IPS-NIHi11 (cell line): ENCODE data around the gene RIBC2.
"Not testable (repeated sequence)": the region's sequence is repeated elsewhere in the genome, so short reads cannot be mapped to it uniquely, and the experiment has no call there.

ENCODE experiments used
- DNase-seq: peaks from one replicate; pipeline ENCODE4 v3.0.0; 2012; ENCODE audit warnings: mixed read lengths, low spot score

RIBC2 gene, protein sequence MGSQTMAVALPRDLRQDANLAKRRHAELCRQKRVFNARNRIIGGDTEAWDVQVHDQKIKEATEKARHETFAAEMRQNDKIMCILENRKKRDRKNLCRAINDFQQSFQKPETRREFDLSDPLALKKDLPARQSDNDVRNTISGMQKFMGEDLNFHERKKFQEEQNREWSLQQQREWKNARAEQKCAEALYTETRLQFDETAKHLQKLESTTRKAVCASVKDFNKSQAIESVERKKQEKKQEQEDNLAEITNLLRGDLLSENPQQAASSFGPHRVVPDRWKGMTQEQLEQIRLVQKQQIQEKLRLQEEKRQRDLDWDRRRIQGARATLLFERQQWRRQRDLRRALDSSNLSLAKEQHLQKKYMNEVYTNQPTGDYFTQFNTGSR

DNA sequence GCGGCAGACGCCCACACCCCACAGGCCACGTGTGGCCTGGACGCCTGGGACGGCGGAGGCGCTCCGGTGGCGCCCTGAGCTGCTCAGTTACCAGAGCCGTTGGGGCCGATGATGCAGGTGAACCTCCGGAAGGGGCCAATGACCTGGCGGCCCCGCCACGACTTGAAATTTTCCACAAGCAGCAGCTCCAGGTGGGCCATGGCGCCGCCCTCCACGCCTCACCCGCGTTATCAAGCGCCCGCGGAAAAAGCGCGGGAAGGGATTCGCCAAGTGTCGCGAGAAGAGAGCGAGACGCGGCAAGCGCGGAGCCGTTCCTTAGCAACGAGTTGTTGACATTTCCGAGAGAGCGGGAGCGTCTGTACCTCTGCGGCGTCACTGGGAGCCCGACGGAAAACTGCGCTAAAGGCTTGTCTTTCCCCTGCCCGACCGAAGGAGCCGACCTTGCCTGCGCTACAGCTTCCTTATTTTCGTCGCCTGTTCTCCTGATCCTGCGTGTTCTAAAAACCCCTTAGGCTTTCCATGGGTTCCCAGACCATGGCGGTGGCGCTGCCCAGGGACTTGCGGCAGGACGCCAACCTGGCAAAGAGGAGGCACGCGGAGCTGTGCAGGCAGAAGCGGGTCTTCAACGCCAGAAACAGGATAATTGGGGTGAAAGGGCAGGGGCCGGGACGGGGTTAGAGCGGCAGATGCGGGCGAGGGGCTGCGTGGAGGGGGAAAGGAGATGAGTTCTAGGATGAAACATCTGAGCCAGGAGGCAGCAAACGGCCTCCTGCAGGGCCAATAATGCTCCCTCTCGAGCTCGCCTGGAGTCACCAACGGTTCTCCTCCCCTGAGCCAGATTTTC is at the start of gene RIBC2, which contains the start of gene SMC1B:
Gene RIBC2, plus strand, starts transcription at position 326 of the 844 bp plus-strand sequence. Its CDS starts 194 bp downstream, at position 520.
Gene SMC1B, minus strand, starts transcription at position 232 of the 844 bp plus-strand sequence. Its CDS starts 32 bp downstream, at position 200.
- peak; percentile 96 for DNase-seq

- no peak for DNase-seq
Observed at GRCh38 chr22:45366713-45367112, 46.8 kb upstream of the RIBC2 start.

DNA sequence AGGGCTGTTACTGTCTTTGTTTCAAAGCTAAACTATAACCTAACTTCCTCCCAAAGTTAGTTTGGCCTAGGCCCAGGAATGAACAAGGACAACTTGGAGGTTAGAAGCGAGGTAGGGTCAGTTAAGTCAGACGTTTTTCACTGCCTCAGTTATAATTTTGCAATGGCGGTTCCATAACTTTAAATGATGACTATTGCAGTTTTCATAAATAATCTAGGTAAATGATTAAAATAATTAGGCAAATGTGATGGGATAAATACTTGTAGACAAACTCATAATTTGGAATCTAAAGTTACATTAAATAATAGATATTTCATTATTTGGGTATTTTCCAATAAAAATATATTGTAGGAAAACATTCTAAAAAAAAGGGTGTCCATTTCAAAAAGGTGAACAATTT is 39.9 kb upstream of the RIBC2 start:
- DNase-seq, result not testable (repeated sequence)

- DNase-seq, result no peak
Observed at GRCh38 chr22:45376009-45376408, 37.5 kb upstream of the RIBC2 start.

GRCh38 chr22:45376703-45377102 is 36.8 kb upstream of the RIBC2 start:
- DNase-seq, result no peak

DNA sequence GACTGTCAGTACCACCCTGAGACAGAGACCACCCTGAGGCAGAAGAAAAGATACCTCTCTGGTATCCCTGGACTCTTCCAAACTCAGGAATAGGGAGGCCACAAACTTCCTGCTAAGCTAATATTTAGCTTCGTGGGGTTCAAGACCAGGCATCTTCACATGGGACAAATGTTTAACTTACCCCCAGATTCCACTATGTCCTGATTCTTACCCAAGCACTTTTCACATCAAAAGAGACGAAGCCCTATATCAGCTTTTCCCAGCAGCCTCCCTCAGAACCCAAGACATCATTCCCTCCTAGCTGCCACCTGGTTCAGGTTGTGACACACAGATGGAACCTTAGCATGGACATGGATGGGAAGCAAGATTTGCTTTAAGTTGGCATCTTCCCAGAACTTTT is 32.1 kb upstream of the RIBC2 start:
- no peak for DNase-seq

- no peak for DNase-seq
Observed at GRCh38 chr22:45389546-45389945, 23.9 kb upstream of the RIBC2 start.

- no peak for DNase-seq
Observed at GRCh38 chr22:45397806-45398205, 15.7 kb upstream of the RIBC2 start.

- DNase-seq, result no peak
Observed at GRCh38 chr22:45398214-45398613, 15.3 kb upstream of the RIBC2 start.

- DNase-seq, result no peak
Observed at GRCh38 chr22:45399712-45400445, 13.6 kb upstream of the RIBC2 start.

DNA sequence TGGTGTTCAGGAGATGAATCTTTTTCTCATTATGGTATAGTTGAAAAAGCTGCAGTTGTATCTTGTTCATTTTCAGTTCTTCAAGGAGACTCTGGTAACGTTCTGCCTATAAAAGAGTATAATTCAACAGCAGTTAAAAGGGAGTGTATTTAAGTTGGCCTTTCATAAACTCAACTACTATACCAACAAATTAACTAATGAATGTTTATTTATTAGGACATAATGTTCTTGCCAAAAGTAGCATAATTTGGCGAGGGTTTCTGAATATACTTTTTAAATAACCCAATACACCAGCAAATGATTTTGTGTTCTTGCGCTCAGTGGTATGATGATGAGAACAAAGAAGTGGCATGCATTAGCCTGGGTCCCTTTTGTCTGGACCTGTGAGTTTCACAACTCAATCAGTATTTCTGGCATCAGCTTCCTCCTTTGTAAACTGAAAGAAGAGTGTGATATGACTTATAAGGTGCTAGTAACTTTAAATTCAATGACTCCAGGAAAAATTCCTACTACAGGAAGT is 11.0 kb upstream of the RIBC2 start:
- DNase-seq, result no peak

GRCh38 chr22:45407793-45408192 is 5.7 kb upstream of the RIBC2 start:
- no peak for DNase-seq

- no peak for DNase-seq
Observed at GRCh38 chr22:45413013-45413367, 503 bp upstream of the RIBC2 start.

- no peak for DNase-seq
Observed at GRCh38 chr22:45418056-45418769, 4.7 kb downstream of the RIBC2 start.

DNA sequence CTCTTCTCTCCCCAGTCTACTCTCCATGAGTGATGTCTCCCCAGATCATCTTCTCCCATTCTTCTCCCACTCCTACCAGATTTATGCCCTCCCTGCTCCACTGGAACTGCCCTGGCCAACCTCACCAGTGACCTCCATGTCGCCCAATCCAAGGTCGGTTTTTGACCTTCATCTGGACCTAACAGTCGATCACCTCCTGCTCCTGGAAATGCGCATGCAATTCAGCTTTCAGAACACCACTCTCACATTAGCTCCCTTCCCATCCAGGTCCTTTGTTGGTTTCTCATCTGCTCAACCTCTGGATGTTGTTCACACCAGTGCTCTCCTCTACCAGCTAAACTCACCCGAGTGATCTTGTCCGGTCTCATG is 5.3 kb downstream of the RIBC2 start:
- no peak for DNase-seq

DNA sequence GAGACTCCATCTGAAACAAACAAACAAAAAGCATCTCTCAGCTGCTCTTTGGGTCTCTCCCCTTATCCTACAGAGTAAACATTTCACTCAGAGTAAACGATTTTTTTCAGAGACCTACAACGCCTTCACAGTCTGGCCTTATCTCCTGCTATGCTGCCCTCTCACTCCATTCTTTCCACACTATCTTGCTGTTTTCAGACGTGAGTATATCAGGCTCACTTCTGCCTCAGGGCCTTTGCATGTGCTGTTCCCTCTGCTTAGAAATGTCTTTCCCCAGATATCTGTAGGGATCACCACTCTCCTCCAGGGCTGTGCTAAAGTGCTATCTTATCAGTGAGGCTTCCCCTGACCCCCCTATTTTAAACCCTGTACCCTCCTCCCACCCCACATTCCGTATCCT is 6.5 kb downstream of the RIBC2 start:
- no peak for DNase-seq

- no peak for DNase-seq
Observed at GRCh38 chr22:45420539-45420938, 7.0 kb downstream of the RIBC2 start.

DNA sequence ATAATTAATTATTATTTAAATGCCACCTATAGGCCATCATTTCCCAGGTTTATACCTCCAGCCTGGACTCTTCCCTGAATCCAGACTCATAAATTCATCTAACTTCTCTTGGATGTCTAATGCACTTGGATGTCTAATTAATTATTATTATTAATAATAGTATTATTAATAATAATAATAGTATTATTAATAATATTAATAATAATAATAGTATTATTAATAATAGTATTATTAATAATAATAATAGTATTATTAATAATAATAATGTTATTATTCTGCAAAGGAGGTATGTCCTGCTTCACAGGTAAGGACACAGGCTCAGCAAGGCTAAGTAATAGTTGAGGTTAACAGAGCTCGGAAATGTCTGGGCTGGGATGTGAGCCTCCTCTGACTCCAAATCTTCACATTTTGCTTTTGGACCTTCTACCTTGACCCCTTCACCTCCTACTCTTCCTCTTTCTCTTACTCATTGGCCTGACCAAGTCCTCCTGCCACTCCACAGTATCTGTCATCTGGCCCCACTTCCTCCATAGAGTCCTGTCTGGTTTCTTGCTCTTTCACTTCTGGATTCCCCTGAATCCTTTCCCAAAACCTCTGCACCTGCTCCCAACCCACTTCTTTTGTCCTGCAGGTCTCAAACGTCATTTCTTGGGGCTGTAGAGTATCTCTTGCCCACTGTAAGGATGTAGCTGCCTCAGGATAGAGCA is 8.0 kb downstream of the RIBC2 start:
- no peak for DNase-seq

DNA sequence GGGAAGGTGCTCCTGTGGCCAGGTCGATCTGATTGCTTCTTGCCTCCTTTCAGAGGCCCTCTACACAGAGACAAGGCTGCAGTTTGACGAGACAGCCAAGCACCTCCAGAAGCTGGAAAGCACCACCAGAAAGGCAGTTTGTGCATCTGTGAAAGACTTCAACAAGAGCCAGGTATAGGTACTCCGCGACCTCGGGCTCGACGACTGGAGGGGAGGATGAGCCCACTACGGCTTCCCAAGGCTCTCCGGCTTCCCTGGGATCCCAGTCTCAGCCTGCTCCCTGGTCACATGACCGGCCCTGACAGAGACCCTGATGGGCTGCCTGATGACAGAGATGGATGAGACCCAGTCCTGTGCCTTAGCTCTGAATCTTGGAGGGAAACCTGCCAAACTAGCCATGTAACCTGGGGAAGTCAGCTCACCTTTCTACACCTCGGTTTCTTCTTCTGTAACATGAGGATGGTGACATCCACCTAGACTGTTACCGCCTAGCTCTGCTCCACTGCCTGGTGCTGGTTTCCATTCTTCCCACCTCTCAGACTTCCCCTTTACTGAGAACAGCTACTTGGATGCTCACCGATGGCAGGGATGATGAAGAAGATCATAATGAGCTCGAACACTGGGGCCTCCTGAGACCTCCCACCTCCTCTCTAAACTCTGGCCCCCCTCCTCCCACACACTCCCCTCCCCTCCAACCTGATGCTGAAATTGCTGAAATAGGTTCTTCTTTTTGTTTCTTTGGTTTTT is 8.9 kb downstream of the RIBC2 start:
- DNase-seq, result no peak

DNA sequence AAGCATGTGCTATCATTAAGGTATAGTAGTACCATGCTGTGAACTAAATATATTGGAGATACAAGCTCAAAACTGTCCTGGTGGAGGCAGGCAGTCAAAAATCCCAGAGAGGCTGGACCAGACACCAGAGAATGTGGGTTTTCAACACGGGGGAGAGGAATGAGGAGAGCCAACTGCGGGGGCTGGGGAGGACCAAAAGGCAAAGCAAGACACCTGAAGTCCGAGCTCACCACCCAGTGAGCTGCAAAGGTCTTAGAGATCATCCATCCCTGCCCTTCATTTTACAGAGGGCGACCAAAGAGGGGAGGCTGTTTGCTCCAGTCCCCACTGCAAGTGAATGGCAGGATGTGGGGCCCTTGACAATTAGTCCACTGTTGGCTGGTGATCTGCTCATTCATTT is 10.0 kb downstream of the RIBC2 start:
- no peak for DNase-seq
